K562 (cell line): ENCODE results near the gene MRPL11. TPM values are rescaled to one million over a fixed set of nuclear protein-coding genes. Genes with fewer than 3 reads are reported as not detected.
A peak's percentile ranks its signal among the peaks of the same experiment; 100 is the strongest.

ENCODE experiments used
- ARHGAP35 ChIP-seq: fragments of 450-650 bp; IDR thresholded peaks from 2 replicates; pipeline ENCODE4 v1.6.1; 2018; ENCODE audit not compliant: partially characterized antibody
- BMI1 ChIP-seq: fragments of 150-350 bp; IDR thresholded peaks from 2 replicates; pipeline ENCODE4 v1.6.1; 2014; ENCODE audit warnings: low read length
- CGGBP1 ChIP-seq: fragments of 250-450 bp; sonication (Bioruptor Pico); IDR thresholded peaks from 2 replicates; pipeline ENCODE4 v1.9.0; 2021; ENCODE audit warnings: mild to moderate bottlenecking
- CLOCK ChIP-seq: fragments of 250-450 bp; sonication (Bioruptor Pico); IDR thresholded peaks from 2 replicates; pipeline ENCODE4 v1.4.0; 2020; ENCODE audit warnings: mild to moderate bottlenecking, moderate library complexity, borderline replicate concordance
- CTBP1 ChIP-seq: fragments of 450-650 bp; IDR thresholded peaks from 2 replicates; pipeline ENCODE4 v1.6.1; 2016; ENCODE audit warnings: borderline replicate concordance
- ELF1 ChIP-seq: fragments of 200-800 bp; sonication (Bioruptor generic); IDR thresholded peaks from 2 replicates; pipeline ENCODE4 v1.6.1; 2016; ENCODE audit warnings: missing genetic modification characterization, missing compliant biosample characterization
- GATAD2A ChIP-seq: fragments of 450-650 bp; IDR thresholded peaks from 2 replicates; pipeline ENCODE4 v1.6.1; 2017
- HDAC6 ChIP-seq: IDR thresholded peaks from 2 replicates; pipeline ENCODE4 v1.6.1; 2012; ENCODE audit warnings: low read depth, mild to moderate bottlenecking, control low read depth, inconsistent platforms, low read length, moderate library complexity
- HDAC8 ChIP-seq: fragments of 450-650 bp; IDR thresholded peaks from 2 replicates; pipeline ENCODE4 v1.6.1; 2016; ENCODE audit warnings: mild to moderate bottlenecking, missing genetic modification characterization, moderate library complexity, missing compliant biosample characterization
- L3MBTL2 ChIP-seq: fragments of 450-650 bp; IDR thresholded peaks from 2 replicates; pipeline ENCODE4 v1.6.1; 2016; ENCODE audit warnings: mild to moderate bottlenecking, moderate library complexity
- MCM5 ChIP-seq: fragments of 450-650 bp; IDR thresholded peaks from 2 replicates; pipeline ENCODE4 v1.6.1; 2016; ENCODE audit warnings: low read depth
- MED1 ChIP-seq: sonication (generic); formaldehyde crosslinking; IDR thresholded peaks from 2 replicates; pipeline ENCODE4 v1.8.1; 2023; ENCODE audit warnings: missing genetic modification reagents, borderline replicate concordance
- MLX ChIP-seq, 2 experiments: fragments of 450-650 bp in 1 of 2; sonication (generic) in 1 of 2; formaldehyde crosslinking; conservative IDR thresholded peaks; 2 replicates each; pipeline versions ENCODE4 v1.4.0 to v1.8.1; 2020 to 2022; ENCODE audit warnings: mild to moderate bottlenecking in 1 of 2, missing genetic modification reagents in 1 of 2
- SIN3A ChIP-seq, 2 experiments: fragments of 150-350 bp in 1 of 2; IDR thresholded peaks; 2 replicates each; pipeline ENCODE4 v1.6.1; 2011 to 2016; ENCODE audit warnings: borderline replicate concordance in 2 of 2, low read depth in 2 of 2, low read length in 2 of 2, mild to moderate bottlenecking in 2 of 2, moderate library complexity in 2 of 2; ENCODE audit not compliant: control insufficient read depth in 1 of 2
- SIRT6 ChIP-seq: IDR thresholded peaks from one replicate; pipeline ENCODE4 v1.6.1; 2012; ENCODE audit warnings: low read depth, mild to moderate bottlenecking, control low read depth, inconsistent platforms, low read length, moderate library complexity
- THRAP3 ChIP-seq: fragments of 450-650 bp; IDR thresholded peaks from 2 replicates; pipeline ENCODE4 v1.6.1; 2016; ENCODE audit warnings: mild to moderate bottlenecking, inconsistent platforms, borderline replicate concordance
- WHSC1 ChIP-seq: IDR thresholded peaks from one replicate; pipeline ENCODE4 v1.6.1; 2012; ENCODE audit warnings: low read length, control low read depth, inconsistent platforms
- YY1 ChIP-seq, 3 experiments: IDR thresholded peaks; 2 replicates each; pipeline ENCODE4 v1.6.1; 2011; ENCODE audit warnings: low read length in 2 of 3, mild to moderate bottlenecking in 2 of 3, moderate library complexity in 2 of 3, borderline replicate concordance in 1 of 3, control low read depth in 1 of 3, low read depth in 1 of 3; ENCODE audit not compliant: insufficient read depth in 3 of 3, insufficient replicate concordance in 2 of 3, control insufficient read depth in 1 of 3, insufficient read length in 1 of 3; ENCODE audit errors: extremely low read depth in 1 of 3
- ZBED1 ChIP-seq: IDR thresholded peaks from 2 replicates; pipeline ENCODE4 v1.6.1; 2014
- ZBTB26 ChIP-seq: fragments of 450-650 bp; formaldehyde crosslinking; IDR thresholded peaks from 2 replicates; pipeline ENCODE4 v1.4.0; 2022; ENCODE audit warnings: missing genetic modification characterization
- ZFP36 ChIP-seq: fragments of 150-350 bp; IDR thresholded peaks from 2 replicates; pipeline ENCODE4 v1.6.1; 2018; ENCODE audit warnings: low read length, low read depth; ENCODE audit not compliant: partially characterized antibody
- ZNF143 ChIP-seq: sonication (generic); formaldehyde crosslinking; IDR thresholded peaks from 2 replicates; pipeline ENCODE4 v1.9.0; 2022; ENCODE audit warnings: mild to moderate bottlenecking, missing genetic modification reagents
- ZNF41 ChIP-seq: fragments of 250-450 bp; sonication (Bioruptor Pico); conservative IDR thresholded peaks from 2 replicates; pipeline ENCODE4 v1.4.0; 2020; ENCODE audit warnings: mild to moderate bottlenecking
- ZNF695 ChIP-seq: fragments of 450-650 bp; formaldehyde crosslinking; IDR thresholded peaks from 2 replicates; pipeline ENCODE4 v1.4.0; 2020; ENCODE audit warnings: mild to moderate bottlenecking, moderate library complexity
- polyA plus RNA-seq, 8 experiments: library from polyadenylated mRNA; depleted of rRNA in 4 of 8; stranded (reverse) in 5 of 8; unstranded in 3 of 8; fragments of >200 nt; fragmentation: Nextera tagmentation in 2 of 8; fragmentation: Illumina TruSeq in 1 of 8; extraction: Ambion mirVana in 2 of 8; extraction: Trizol in 1 of 8; gene quantifications; 2 replicates each; pipeline versions ENCODE4 v1.2.1 to v1.2.3, GENCODE V29; 2011 to 2014; ENCODE audit warnings: inconsistent platforms in 1 of 8, missing spikeins in 1 of 8
- total RNA-seq, 7 experiments: library from RNA; depleted of rRNA in 6 of 7; stranded (reverse); fragments of >200 nt in 6 of 7; fragmentation: Illumina TruSeq in 2 of 7; extraction: Trizol in 2 of 7; gene quantifications; 2 replicates each; pipeline versions ENCODE4 v1.2.1 to v1.2.3, GENCODE V29; 2011 to 2021; ENCODE audit warnings: low replicate concordance in 1 of 7

MRPL11 gene
- total and polyA plus RNA-seq, 9 of the 15 experiments (the other 6 are each of a cell fraction or from before 2014, with no cell fraction given) = 33.0 to 173 (median 91.9) TPM

- TF ChIP-seq ZBED1 (no peak), L3MBTL2 (no peak), YY1 (IDR thresholded peaks at IDR 0.05; ENCODE audit: borderline replicate concordance in 1 of 3, control insufficient read depth in 1 of 3, extremely low read depth in 1 of 3, insufficient read depth in 3 of 3, insufficient read length in 1 of 3, insufficient replicate concordance in 2 of 3, low read depth in 1 of 3, low read length in 2 of 3) (peak in 2 of 3 experiments; percentile 29 to 88), ZNF695 (CRISPR knock-in tag) (no peak), BMI1 (no peak), HDAC6 (no peak), ZFP36 (no peak), MLX (CRISPR knock-in tag; conservative IDR thresholded peaks at IDR 0.05) (no peak), CGGBP1 (CRISPR knock-in tag) (no peak), ELF1 (tag) (no peak), ZNF41 (CRISPR knock-in tag) (no peak), ZBTB26 (CRISPR knock-in tag) (no peak), MED1 (no peak), SIN3A (IDR thresholded peaks at IDR 0.05; ENCODE audit: borderline replicate concordance in 2 of 2, control insufficient read depth in 1 of 2, low read depth in 2 of 2, low read length in 2 of 2) (peak; percentile 53 to 62; a peak in 2 of 4 replicates), HDAC8 (tag) (no peak), GATAD2A (no peak), SIRT6 (no peak), MCM5 (no peak), CTBP1 (no peak), CLOCK (CRISPR knock-in tag) (no peak), ARHGAP35 (no peak), THRAP3 (no peak), WHSC1 (no peak), ZNF143 (0 out of 2 replicates have a peak, but pooled peaks have one; percentile 29)
These were observed 20.3 kb downstream of the MRPL11 start (continued) for GRCh38 chr11:66418168-66418985.
